Activated effector memory CD4-positive, alpha-beta T cell treated with Interleukin-2 at 50 U/mL for 16 hours (primary cell): Measurements from ENCODE around the gene GET4.
A peak's percentile ranks its signal among the peaks of the same experiment; 100 is the strongest.

ENCODE experiments used
- DNase-seq: peaks from one replicate; pipeline ENCODE4 v3.0.0-alpha.2; 2020

The GET4 gene

DNA sequence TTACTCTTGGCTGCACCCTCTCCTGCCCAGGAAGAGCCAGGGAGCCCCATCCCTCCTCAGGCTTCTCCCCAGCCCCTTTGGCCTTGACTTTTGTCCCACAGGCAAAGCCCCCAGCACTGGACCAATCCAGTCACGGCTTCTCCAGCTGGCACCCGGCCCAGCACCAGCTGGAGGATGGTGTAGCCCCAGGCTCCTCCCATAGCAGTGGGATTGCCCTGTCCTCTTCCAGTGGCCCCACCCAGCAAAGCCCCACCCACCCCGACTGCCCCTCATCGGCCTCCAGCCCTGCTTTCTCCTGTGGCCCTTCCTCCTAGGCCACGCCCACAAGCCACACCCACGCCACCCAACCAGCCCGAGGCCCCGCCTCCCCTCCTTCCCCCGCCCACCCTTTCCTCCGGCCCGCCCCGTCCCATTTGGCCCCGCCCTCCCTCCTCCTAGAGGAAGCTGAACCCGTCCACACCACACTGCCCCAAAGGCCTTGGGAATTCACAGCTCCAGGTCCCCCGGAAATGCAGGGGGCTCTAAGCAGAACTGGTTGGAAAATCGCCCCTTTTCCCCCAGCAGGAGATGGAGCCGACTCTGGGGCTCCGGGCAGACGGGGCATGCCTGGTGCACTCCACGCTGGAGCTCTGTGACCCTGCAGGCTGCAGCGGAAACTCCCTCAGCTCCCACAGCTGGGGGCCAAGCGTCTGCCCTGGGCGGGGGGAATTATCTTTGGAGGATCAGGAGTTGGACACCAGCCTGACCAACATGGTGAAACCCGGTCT is 25.2 kb downstream of the GET4 start:
- no peak for DNase-seq

DNA sequence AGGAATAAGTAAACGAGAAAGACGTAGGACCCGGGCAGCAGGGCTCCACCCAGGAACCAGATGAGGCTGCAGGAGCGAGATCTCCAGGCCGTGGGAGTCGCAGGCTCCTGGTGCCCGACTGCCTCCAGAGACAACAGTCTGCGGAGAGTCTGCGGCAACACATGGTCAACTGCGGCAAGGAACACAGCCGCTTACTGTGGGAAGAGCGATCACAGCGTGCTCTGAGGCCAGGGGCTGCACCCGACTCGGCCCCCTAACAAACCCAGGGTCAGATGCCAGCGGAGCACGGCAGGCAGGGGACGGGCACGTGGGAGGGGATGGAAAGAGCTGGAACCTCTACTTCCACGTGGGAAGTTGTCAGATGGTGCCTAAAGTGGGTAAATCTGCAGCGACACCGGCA is 26.6 kb downstream of the GET4 start:
- no peak for DNase-seq

DNA sequence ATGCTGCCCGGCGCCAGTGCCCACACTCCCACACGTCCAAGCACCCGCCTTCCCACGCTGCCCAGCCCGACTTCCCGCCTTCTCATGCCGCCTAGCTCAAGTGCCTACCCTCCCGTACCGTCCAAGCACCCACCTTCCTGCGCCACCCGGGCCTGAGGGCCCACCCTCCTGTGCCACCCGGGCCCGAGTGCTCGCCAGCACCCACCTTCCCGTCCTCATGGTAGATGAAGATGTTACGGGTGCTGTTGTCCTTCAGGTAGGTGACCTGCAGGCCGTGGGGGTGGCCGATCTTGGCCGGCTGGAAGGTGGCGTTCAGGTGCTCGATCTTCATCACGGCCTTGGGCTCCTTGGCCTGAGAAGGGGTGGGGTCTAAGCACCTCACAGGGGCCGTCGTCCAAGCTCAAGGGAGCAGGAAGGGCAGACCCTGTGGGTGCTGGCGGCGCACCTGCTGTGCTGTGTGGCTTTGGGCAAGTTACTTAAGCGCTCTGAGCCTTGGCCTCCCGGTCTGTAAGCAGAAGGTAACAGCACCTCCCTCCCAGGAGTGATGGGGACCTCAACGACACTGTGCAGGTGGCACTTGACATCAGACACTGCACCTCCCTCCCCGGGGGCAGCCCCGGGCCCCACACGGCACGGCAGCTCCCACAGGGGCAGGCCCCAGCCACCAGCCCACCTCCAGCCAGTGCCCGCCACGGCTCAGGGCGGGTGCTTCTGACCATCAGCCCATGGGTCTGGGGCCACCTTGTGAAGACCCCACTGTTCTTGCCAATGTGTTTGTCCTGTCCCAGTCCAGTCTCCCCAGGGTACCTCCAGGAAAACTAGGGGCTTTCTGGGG is 27.8 kb downstream of the GET4 start:
- DNase-seq, result no peak

GRCh38 chr7:904847-905246 is 28.5 kb downstream of the GET4 start:
- DNase-seq, result no peak

DNA sequence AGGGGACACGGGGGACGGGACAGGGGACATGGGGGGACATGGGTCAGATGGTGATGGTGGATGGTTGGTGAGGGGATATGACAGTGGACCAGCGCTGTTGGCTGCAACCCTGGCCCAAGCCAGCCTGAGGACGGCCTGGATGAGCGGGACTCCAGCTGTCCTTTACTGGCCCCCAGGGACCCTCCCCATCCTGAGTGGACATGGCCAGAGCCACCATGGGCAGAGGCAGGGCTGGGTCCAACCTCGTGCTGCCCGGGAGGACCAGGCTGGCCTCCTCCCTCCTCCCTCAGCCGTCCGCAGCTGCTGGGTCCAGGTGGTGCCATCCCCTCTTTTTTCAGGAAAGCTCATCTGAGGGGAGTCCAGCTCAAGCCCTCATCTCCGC is 30.4 kb downstream of the GET4 start:
- no peak for DNase-seq

DNA sequence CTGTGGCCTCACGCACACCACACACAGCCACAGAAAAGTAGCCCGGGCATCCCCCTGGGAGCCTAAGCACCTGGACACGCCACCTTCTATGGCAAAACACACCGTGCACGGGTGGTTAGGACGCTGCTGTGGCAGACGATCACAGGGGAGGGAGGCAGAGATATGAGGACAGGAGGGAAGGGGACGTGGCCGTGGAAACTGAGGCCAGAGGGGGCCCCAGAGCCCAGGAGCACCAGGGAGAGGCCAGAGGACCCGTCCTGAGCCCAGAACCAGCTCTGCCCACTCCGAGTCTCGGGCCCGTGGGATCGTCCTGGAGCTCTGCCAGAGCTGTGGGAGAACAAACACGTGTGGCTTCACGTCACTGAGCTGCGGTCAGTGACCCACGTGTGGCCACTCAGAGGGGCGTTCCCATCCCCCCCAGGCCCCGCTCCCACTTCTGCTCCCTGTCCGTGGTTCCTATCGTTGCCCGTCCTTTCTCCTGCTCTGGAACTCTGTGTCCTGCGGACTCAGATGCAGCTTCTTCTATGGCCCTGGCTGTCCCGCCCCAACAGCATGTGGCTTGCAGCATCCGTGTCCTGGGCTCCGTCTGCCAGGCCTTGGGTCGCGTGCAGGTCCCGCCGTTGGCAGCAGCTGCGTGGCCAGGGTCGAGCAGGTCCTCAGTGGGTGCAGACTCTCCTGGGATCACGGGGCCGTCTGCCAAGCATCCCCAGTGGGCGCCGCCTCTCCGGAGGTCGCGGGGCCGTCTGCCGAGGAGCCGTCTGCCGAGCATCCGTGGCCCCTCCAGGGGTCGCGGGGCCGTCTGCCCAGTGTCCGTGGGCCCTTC is 31.0 kb downstream of the GET4 start:
- DNase-seq, result no peak

DNA sequence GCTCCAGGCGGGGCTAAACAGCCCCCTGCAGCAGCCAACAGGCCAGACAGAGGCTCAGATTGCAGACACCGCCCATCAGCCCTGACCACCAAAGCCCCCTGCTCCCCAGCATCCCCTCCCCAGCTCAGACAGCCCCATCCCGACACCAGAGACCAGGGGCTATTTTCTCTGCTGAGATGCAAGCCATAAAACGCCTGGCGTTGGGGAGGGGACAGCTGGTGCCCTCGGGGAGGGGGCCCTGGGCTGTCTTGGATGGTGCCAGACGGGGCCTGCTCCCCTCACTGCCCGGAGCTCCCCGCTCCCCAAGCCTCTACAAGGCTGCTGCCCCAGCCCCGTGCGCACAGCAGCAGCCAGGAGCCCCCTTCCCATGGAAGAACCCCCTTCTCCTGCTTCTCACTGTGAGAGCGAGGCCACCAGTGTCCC is 31.8 kb downstream of the GET4 start:
- DNase-seq, result no peak

GRCh38 chr7:908591-909357 is 32.4 kb downstream of the GET4 start:
- DNase-seq, result peak; percentile 58

GRCh38 chr7:909358-910329 is 33.3 kb downstream of the GET4 start:
- peak; percentile 7 for DNase-seq

- no peak for DNase-seq
These were observed 34.1 kb downstream of the GET4 start for GRCh38 chr7:910441-910861.

DNA sequence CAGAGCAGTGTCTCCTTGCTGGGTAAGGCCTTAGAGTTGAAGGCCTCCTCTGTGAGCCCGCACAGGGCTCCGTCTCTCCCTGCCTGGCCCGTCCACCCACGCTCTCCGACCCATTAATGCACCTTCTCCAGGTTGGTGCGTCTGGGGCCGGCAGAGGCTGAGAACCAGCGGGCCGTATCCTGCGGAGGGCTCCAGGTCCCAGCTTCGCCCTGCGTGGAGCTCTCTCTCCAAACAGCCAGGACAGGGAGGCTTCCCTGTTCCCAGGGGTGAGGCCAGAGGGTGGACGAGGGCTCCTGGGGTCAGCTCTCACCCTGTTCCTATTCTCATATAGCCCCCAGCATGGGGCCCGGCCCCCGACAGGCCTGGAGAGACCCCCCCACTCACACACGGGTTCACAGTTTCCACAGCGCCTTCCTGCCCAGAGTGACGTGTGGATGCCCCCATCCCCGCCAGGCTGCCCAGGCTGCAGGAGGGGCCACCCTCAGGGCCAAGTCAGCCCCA is 34.6 kb downstream of the GET4 start:
- no peak for DNase-seq

GRCh38 chr7:911791-912480 is 35.6 kb downstream of the GET4 start:
- DNase-seq, result no peak

- DNase-seq, result no peak
These were observed 37.6 kb downstream of the GET4 start for GRCh38 chr7:913736-914520.

GRCh38 chr7:914521-915194 is 38.3 kb downstream of the GET4 start:
- no peak for DNase-seq

DNA sequence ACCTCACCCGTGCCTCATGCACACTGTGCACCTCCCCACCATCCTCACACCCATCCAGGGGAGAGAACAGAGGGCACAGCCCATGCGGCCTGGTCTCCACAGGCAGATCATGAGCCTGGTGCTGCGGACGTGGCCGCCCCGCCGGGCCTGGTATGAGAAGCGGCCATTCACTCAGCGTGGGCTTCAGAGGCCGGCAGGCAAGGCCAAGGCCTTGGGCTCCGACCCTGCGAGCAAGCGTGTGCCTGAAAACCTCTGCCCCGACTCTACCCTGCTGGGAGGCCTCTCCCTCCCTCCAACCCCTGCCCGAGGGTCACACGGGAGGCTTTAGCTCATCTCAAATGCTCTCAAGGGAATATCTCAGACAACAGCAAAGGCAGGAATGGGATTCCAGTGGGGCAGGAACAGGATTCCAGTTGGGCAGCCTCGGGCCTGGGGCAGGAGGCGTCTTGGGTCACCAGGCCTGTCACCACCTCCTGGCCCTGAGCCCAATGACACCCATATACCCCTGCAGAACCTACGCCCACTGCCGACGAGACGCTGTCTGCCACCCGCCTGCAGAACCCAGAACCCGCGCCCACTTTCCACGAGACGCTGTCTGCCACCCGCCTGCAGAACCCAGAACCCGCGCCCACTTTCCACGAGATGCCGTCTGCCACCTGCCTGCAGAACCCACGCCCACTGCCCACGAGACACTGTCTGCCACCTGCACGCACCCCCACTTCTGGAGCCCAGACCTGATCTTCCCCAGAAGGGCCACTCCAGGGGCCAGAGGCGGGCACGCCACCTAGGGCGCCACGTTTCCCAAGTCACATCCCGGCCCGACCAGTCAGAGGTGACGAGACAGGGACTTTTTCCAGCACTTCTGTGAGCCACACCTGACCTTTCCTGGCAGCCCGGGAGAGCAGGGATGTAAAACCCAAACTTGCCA is 39.2 kb downstream of the GET4 start:
- no peak for DNase-seq

GRCh38 chr7:916291-916941 is 40.1 kb downstream of the GET4 start:
- DNase-seq, result no peak
